Measurements from ENCODE around the gene PNRC2. TPM values are rescaled to one million over a fixed set of nuclear protein-coding genes. Genes with fewer than 3 reads are reported as not detected.

The PNRC2 gene
- total and polyA plus RNA-seq, 2 donors (not counting 3 experiments of a cell fraction or from before 2014, with no cell fraction given), result 70.2 to 77.8 TPM

- CTCF ChIA-PET, result interaction anchor here (0.6 to 1.0 kb wide), 2 partner anchors 17 to 28 kb away, joined by 3 to 5 read pairs; no protein-coding TSS in a partner anchor
- Histone ChIP-seq H3K27ac (ENCODE audit: insufficient read depth, low read depth, low read length) (no peak overlapping the region), H3K4me3 (replicated peaks in 1 of 3; ENCODE audit: insufficient read depth in 1 of 3, low read depth in 1 of 3, low read length in 3 of 3) (no peak overlapping the region), H3K9me1 (replicated peaks; ENCODE audit: control insufficient read depth, extremely low read depth, insufficient read depth, low read length) (no peaks in the 10 kb centered on the region), H3K9me3 (replicated peaks; ENCODE audit: control insufficient read depth, insufficient read depth, low read length) (no peaks in the 10 kb centered on the region), H3K9ac (replicated peaks; ENCODE audit: extremely low read depth, insufficient read depth, low read length) (no peak overlapping the region), H4K20me1 (replicated peaks; ENCODE audit: control insufficient read depth, extremely low read depth, insufficient read depth, low read length) (no peaks in the 10 kb centered on the region), H3K36me3 (ENCODE audit: control insufficient read depth in 2 of 2, extremely low read depth in 1 of 2, insufficient read depth in 2 of 2, low read length in 2 of 2) (no peaks in the 10 kb centered on the region), H3K4me2 (ENCODE audit: insufficient read depth, low read length) (no peak overlapping the region), H2AFZ (ENCODE audit: low read depth, low read length) (no peak overlapping the region), H3K79me2 (ENCODE audit: control insufficient read depth, insufficient read depth, low read length) (no peaks in the 10 kb centered on the region), H3K4me1 (ENCODE audit: control insufficient read depth, extremely low read depth, insufficient read depth, low read length) (no peaks in the 10 kb centered on the region), H3K27me3 (ENCODE audit: control insufficient read depth in 2 of 2, insufficient read depth in 2 of 2, low read length in 2 of 2) (peaks cover 1 to 8% of the 10 kb centered on the region in 2 experiments)
- no peak for DNase-seq (ENCODE audit: low read depth, low spot score)
- TF ChIP-seq FOS (IDR thresholded peaks at IDR 0.05; ENCODE audit: borderline replicate concordance, insufficient read depth, low read length), result no peak
- TF ChIP-seq CTCF (IDR thresholded peaks at IDR 0.05; ENCODE audit: extremely low read depth in 1 of 2, insufficient read depth in 1 of 2, low read depth in 1 of 2, low read length in 2 of 2), result no peak
- no peak for TF ChIP-seq POLR2A (IDR thresholded peaks at IDR 0.05; ENCODE audit: low read depth, low read length)
- TF ChIP-seq GATA2 (IDR thresholded peaks at IDR 0.05; ENCODE audit: insufficient read depth, insufficient read length, low read depth, low read length), result no peak
- no peak for TF ChIP-seq MYC (IDR thresholded peaks at IDR 0.05; ENCODE audit: low read depth, low read length)
- TF ChIP-seq EZH2 (IDR thresholded peaks at IDR 0.05; ENCODE audit: borderline replicate concordance, low read depth, low read length, severe bottlenecking), result no peak
- TF ChIP-seq JUN (IDR thresholded peaks at IDR 0.05; ENCODE audit: borderline replicate concordance, insufficient read depth, insufficient read length, low read depth), result no peak
- TF ChIP-seq POLR2AphosphoS5 (IDR thresholded peaks at IDR 0.05; ENCODE audit: insufficient read depth, low read depth, low read length), result no peak
- no peak for TF ChIP-seq MAX (IDR thresholded peaks at IDR 0.05; ENCODE audit: insufficient read depth, insufficient read length)
- dilution Hi-C loops (cut with MboI; ENCODE audit: extremely low pct_ligation_motif_present, low sequenced_read_pairs) (no loop called here), intact Hi-C loops (cut with micrococcal nuclease) (no loop called here)
- POLR2A ChIA-PET, result no interaction called here
- no TSS peak for BruUV-seq (replicated peaks)
- no peak for FAIRE-seq
Observed at GRCh38 chr1:23924601-23925000, 35.0 kb upstream of the PNRC2 start.

Data from endothelial cell of umbilical vein (primary cell).